Measurements from ENCODE around the gene TOR3A.

- TF ChIP-seq POLR2A (IDR thresholded peaks at IDR 0.05; ENCODE audit: borderline replicate concordance, extremely low read depth, insufficient read depth, insufficient read length) (no peak), SP1 (IDR thresholded peaks at IDR 0.05; ENCODE audit: low read depth) (no peak), RAD21 (IDR thresholded peaks at IDR 0.05; ENCODE audit: low read depth) (no peak), ATF3 (IDR thresholded peaks at IDR 0.05) (no peak), EZH2phosphoT487 (IDR thresholded peaks at IDR 0.05; ENCODE audit: borderline replicate concordance) (no peak), CTCF (IDR thresholded peaks at IDR 0.05 in 2 of 3, conservative IDR thresholded peaks at IDR 0.05 in 1 of 3; ENCODE audit: borderline replicate concordance in 1 of 3, insufficient read depth in 1 of 3, low read depth in 2 of 3, low read length in 2 of 3) (no peak), EZH2 (IDR thresholded peaks at IDR 0.05) (no peak), YY1 (IDR thresholded peaks at IDR 0.05; ENCODE audit: extremely low read depth, insufficient replicate concordance, low read depth, low read length) (no peak), MAX (IDR thresholded peaks at IDR 0.05) (no peak), SIN3A (IDR thresholded peaks at IDR 0.05; ENCODE audit: low read depth) (no peak), ZFX (IDR thresholded peaks at IDR 0.05) (no peak), CBX3 (IDR thresholded peaks at IDR 0.05; ENCODE audit: low read depth) (no peak)
- TF ChIP-seq, protein P1, sequence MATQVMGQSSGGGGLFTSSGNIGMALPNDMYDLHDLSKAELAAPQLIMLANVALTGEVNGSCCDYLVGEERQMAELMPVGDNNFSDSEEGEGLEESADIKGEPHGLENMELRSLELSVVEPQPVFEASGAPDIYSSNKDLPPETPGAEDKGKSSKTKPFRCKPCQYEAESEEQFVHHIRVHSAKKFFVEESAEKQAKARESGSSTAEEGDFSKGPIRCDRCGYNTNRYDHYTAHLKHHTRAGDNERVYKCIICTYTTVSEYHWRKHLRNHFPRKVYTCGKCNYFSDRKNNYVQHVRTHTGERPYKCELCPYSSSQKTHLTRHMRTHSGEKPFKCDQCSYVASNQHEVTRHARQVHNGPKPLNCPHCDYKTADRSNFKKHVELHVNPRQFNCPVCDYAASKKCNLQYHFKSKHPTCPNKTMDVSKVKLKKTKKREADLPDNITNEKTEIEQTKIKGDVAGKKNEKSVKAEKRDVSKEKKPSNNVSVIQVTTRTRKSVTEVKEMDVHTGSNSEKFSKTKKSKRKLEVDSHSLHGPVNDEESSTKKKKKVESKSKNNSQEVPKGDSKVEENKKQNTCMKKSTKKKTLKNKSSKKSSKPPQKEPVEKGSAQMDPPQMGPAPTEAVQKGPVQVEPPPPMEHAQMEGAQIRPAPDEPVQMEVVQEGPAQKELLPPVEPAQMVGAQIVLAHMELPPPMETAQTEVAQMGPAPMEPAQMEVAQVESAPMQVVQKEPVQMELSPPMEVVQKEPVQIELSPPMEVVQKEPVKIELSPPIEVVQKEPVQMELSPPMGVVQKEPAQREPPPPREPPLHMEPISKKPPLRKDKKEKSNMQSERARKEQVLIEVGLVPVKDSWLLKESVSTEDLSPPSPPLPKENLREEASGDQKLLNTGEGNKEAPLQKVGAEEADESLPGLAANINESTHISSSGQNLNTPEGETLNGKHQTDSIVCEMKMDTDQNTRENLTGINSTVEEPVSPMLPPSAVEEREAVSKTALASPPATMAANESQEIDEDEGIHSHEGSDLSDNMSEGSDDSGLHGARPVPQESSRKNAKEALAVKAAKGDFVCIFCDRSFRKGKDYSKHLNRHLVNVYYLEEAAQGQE (IDR thresholded peaks at IDR 0.05; ENCODE audit: low read depth) = no peak
Measured at GRCh38 chr1:179129702-179130473, 48.0 kb downstream of the TOR3A start.

Data from HCT116 (cell line).